GM19397 (cell line): ENCODE data around the gene ZNF831.

Experiments used
- ATAC-seq: cut with Tn5 transposase; IDR thresholded peaks from one replicate; pipeline ENCODE4 v1.9.1; 2021; ENCODE audit warnings: mild to moderate bottlenecking, moderate library complexity; ENCODE audit not compliant: unreplicated experiment

Gene ZNF831

DNA sequence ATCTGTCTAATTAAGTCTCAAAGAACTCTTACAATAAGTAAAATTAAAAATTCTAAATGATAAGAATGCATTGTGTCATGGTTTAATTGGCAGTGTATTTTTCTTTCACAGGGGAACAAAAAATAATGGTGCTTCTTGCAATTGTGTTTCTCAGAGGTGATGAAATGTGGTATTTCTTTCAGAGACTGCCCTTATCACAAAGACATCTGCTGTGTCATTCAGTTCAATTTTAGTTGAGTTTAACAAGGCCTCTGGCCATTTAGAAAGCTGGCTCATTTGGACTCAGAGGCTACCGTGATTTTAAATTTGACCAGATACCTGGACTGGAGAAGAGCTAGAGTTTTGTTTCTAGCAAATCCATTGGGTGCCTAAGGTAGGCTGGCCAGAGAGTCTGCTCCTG, 23.6 kb upstream of the ZNF831 start:
- no peak for ATAC-seq

DNA sequence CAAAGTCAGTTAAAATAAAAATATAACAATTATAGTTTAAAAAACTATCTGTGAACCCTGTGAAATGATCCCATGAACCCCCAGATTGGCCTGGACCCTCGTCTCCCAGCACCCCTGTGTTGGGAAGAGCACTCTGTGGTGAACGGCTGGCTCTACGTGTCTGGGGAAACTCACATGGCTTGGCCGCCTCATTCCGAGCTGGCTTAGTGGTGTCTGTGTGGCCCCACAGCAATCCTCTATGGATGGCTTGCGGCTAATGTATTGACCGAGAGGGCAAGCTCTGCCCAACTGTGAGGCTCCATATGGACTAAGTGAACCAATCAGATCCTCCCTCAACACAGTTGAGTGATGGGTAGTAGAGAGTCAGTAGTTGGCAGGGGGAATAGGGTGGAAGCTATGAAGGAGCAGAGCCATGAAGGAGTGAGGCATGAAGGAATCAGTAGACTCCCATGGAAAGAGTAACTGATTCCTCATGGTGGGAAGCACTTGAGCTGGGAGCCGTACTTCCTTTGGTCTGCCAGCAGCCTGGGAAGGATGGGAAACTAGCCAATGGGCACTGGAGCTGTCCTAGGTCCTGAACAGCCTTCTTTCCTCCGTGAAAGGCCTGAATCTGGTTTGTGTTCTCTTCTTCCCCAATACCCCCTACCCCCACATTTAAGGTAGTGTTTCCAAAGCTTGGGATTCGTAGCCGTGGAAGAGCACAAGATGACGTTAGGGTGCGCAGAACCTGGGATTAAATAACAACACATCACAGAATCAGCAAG, 21.6 kb upstream of the ZNF831 start:
- ATAC-seq = no peak

DNA sequence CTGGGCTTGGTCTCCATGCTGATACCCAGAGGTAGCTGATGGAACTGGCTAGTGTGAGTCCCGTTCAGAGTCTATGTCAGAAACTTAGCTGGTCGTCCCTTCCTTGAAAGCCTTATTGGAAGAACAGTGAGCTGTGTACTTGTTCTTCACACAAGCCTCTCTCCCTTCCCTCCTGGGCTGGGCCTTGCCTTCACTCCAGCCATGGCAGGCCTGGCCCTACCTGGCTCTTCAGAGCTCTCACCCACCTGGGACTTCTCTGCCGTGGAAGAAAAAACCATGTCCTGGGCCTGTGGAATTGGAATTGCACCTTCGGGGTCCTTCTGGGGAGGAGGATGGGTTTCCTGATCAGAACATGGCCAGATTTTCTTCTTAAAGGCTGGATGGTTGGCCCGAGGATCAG, 20.3 kb upstream of the ZNF831 start:
- no peak for ATAC-seq

DNA sequence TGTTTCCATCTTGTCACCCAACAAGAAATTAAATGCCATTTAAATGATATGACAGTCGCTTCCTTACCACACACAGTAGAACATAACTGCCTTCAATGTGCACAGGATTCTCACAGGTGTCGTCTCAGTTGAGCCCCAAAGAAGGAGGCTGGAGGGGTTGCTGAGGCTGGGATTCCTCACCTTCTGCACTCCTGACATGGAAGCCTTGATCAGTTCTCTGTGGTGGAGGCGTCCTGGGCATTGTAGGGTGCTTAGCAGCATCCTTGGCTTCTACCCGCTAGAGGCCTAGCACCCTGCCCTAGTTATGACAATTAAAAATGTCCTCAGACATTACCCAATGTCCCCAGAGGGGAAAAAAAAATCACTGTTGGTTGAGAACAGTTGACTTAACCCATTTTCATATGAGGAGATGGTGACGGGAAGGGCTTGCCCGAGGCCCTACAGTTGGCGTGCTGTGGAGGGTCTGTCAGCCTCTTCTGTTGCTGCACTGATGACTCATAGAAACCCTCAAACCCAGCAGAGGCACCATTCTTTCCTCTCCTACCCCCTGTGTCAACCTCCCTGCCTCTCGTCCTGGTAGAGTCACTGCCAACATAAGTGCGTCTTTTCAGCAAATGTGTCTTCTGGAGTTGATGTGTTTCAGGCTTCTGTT, 19.3 kb upstream of the ZNF831 start:
- no peak for ATAC-seq

DNA sequence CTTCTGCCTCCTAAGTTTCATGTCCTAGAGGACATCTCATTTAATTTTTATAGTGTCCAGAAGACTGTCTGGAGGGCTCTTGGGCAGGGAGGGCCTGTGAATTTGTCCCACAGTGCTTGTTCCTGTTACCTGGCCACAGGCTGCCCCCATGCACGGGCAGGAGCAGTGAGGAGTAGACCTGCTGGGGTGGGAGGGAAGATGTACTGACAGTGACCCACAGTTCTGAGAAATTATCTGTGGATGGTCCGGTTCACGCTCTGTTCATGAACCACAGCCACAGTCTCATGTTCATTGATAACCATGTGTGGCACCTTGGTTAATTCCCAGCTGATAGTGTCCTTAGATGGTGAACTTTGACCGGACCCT, 18.8 kb upstream of the ZNF831 start:
- no peak for ATAC-seq

DNA sequence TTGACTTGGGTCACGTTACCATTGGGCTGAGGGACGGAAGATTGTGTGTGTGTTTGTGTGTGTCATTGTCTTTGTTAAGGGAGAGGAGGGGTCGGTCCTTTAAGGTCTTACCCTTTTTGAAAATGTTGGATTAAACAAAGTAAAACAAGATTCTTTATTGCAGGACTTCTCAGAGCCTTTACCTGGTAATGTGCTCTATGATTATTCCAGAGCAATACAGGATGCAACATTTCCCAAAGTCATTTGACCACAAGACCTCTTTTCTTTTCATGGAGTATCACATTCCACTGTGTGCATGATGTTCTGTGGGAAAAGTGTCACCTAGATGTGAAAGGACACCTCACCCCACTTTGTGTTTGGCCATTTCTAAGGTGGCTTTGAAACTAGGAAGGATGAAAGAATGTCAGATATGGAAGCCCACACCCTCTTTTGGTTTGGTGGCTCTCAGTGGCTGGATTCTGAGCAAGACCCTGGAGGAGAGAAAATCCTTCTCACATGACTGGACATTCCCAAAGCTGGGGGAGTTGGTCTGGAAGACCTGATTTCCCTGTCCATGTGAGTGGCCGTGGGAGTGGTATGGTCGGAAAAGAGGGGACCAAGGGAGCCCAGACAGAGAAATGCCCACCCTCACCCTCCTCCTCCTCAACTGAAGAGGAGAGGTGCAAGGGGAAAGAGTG, 18.2 kb upstream of the ZNF831 start:
- ATAC-seq = no peak

DNA sequence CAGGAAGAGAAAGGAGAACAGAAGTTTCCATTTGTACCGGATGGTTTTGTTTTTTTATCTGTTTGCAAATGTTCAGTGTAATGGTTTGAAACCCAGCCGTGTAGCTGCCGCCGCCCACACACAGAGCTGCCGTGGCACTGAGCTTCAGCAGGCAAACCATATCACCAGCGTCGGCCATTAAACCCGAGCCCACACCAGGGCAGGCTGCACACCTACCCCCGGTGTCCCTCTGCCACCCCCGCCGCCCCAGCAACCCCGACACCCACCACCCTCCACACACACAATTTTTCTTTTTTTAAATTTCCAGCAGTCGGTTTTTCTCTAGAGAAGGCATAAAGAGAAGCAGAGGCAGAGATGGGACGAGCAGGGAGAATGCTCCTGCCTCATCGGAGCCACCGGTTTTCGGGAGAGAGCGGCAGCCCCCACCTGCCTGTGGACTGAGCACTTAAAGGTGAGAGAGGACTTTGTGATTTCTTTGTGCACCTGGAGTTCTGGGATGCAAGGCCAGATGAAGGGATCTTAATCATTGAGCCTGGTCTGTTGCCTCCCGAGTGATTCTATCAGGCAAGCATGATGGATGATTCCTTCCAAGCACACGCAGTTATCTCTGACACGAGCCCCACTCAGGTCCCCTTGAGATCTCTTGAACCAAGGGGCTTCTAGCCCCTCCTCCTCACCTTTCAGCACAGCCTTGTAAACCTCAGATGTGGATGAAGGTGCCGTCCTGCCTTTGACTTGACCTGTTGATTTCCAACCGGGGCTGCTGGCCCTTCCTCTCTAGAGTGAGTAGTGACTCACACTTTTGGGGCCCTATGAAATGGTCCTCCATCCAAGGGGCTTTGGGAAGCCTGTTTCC, 17.5 kb upstream of the ZNF831 start:
- no peak for ATAC-seq

DNA sequence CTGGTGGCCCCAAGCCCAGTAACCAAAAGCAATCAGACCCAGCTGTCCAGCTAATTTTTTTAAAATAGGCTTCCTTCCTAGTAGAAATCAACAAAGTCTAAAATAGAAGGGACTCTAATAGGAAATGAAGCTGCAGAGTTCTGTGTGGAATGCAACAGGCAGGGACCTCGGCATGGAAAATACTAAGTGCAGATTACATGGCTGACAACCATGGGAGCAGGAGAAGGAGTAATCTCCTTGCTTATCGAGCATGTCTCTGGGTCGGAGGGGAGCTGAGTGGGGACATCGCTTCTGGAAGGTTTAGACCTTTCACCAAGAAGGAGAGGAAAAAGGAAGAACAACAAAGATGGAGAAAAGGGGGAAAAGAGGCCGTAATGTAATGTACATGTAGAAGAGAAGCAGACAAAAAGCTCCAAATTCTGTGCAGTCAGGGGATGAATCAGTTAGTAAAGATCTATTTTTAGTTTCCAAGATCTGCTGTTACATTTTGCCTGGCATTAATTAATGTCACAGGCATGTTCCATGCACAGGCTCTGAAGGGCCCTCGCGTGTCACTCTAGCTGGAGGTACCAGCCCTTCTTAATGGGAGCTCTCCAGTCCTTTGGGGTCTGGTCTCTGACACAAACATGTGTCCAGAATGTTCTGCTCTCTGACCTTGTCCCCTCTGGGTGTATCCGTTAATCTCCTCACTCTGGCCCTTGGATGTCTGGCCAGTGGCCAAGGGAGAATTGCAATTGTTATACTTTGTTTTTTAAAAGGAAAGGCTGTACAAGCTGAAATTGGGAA, 16.6 kb upstream of the ZNF831 start:
- no peak for ATAC-seq

DNA sequence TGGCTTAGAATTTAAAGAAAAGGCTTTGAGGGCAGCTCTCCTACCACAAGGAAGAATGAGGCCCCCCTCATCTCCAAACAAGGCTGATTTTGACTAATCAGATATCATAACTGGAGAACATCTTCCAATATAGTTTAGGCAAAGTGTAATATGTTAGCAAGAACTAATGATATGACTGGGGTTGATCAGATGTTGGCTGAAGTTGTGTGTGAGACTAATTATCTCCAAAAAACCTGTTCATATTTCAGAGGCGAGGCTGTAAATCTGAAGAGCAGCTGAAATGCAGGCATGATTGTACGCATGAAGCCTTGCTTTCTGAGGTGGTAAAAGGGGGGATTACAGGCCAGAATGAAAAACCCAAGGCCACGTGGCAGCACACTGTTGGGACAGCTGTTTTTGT, 16.0 kb upstream of the ZNF831 start:
- ATAC-seq = no peak

DNA sequence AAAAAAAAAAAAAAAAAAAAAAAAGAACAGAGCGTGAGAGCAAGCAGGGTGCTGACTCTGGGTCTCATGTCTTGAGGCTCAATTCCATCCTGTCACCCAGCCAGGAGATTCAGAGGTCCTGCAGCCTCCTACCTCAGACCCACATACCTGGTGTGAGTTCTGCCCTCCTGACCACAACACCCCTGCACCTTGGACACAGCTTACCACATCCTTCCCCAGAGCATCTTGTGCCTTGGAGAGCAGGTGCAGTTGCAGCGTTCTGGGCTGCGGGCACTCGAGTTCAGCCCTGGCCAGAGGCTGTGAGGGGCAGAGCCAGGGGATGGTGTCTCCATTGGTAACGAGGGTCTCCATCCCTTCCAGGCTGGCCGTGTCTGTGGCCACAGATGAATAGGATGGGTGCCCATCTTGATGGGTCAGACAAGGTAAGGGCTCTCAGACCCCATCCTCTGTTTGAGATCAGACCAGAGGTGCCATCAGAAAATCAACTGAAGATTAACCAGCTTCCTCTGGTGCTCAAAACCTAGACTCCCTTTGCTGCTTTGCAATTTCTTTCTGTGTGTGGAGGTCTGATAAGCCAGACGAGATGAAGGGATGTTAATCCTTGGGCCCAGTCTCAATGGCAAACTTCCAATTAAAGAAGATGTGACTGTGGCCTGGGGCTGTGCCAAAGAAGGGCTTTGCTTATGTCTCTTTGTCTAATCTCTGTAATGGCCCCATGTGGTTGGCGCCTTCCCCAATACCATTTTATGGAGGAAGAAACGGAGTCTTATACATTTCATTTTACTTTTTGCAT, 14.7 kb upstream of the ZNF831 start:
- no peak for ATAC-seq

DNA sequence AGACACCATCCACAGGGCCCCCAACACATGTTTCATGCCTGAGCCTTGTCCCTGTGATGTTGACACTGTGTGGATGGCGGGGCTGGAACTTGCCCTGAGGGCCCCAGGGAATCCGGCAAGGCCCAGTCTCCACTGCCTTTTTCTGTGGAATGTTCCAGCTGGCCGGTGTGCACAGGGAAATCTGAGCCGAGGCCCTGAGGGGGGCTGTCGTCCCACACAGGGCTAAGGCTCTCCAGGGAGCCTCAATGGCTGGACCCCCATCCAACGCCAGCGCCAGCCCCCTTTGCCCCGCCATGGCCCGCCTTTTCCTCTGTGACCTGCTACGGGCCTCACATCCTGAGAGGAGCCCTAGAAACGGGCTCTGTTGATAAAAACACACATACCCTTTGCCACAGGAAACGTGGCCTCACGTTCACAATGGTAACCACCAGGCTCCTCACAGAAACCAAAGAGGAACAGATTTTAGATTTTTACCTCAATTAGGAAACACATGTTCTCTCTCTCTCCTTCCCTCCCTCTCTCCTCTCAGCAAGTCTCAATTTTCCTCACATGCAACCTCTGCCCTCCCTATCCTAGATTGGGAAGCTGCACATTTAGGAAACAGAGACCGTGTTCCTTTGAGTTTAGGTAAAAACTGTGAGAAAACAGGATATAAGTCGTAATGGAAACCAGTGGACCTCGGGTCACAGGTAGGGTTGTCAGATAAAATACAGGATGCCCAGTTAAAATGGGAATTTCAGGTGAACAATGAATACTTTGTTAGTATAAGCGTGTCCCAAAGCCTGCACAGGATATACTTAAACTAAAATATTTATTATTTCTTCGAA, 13.7 kb upstream of the ZNF831 start:
- ATAC-seq = no peak

DNA sequence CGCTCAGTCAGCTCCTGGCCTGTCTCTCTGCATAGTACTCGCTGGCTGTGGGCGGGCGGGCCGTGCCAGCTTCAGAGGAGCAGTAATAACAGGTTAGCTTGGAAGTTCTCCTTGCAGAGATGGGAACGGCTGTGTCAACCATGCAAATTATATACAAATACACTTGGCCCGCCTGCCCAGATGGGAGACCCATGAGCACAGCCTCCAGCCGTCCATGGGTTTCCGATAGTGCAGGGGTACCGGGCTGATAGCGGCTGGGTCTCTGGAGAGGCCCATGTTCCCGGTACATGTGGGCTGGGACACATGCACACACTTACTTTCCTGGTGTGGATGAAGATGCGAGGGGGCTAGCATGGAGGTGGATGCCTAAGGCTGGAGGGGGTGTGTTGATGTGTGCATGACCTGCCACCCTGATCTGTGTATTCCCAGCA, 12.8 kb upstream of the ZNF831 start:
- no peak for ATAC-seq

DNA sequence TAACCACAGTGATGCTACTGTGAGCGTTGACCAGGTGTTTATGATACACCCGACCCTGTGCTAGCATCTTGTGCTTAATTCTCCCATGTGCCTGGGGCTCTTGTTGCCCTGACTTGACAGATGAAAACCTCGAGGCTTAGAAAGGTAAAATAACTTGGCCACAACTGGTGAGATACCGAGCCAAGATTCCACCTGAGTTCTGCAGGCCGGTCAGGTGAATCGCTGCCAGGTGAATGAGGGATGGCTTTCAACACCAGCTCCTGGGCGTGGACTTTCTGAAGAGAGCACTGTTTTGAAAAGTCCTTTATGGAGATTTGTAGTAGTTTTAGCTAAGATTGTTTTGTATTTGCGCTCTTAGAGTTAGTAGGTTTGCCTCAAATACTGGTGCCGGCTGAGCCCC, 12.2 kb upstream of the ZNF831 start:
- no peak for ATAC-seq

DNA sequence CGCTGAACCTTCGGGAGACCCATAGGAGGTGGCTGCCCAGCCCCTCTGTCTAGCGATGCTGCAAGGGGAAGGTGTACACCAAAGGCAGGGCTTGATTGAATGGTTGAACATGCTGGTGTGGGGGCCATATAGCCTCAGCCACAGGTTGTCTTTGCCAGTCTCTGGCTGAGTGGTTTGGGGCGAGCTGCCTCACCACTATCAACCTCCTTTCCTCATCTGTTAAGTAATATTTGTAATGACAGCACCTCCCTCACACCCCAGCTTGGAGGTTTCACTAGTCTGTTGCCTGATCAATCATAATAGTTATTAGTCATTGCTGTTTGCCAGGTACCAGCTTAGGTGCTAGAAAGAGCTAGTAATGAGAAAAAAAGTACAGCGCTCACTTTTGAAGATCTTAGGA, 11.8 kb upstream of the ZNF831 start:
- ATAC-seq = no peak

DNA sequence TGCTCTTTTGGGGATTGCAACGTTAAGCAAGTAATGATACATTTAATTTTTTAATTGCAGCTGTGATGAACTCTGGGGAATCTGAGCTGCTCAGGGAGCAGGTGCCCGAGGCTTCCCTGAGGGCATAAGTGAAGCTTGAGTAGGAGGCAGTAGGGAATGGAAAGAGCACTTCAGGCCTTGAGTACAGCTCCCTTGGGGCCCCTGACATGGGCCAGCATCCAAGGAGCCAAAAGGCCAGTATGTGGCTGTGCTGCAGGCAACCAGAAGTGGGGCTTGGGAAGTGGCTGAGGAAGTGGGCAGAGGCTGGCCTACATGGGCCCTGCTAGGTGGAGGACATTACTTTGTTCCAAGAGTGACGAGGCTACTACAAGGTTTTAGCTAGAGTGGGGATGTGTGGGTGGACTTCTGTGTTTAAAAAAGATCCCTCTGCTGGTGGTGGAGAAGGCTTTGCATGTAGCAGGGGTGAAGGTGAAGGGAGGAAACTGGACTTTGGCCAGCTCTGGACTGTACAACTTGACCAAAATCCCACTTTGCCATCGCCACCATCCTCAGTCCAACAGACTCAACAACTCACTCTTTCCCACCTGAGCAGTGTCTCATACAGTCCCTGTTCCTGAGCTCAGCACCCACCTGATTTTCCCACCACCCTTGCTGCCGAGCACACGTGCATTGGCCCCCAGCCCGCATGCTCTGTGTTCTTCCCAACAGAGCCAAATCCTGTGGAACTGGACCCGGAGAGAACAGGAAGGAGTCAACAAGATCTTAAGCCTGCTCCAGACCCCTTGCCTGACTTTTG, 10.9 kb upstream of the ZNF831 start:
- no peak for ATAC-seq

DNA sequence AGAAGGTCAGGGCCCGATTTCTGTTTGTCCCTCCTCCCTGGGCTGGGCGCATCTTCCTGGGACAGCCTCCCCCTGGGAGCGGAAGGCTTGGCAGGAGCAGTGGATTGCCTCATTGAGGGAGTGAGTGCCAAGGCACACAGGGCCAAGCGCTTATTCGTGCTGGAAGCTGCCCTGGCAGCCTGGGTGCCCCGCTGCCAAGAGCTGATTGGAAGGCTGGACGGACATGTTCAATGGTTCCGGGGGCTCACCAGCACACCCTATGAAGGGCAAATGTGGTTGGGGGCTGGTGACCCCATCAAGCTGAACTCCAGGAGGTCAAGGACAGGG, 10.3 kb upstream of the ZNF831 start:
- ATAC-seq = no peak

DNA sequence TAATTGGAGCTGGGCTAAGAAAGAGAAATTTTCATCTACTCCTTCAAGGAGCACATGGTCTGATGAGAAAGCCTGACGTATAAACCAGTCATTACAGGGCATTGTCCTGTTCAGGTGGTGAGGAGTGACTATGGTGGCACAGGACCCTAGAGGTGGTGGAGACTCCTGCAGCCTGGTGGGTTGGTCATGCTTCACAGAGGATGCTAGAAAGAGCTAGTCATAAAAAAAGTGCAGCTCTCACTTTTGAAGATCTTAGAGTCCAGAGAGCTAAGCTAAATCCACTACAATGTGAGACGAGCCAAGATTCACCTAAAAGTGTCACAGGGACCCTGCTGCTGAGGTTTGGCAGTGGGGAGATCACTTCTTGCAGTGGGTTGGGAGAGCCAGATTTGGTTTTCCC, 9.8 kb upstream of the ZNF831 start:
- no peak for ATAC-seq

DNA sequence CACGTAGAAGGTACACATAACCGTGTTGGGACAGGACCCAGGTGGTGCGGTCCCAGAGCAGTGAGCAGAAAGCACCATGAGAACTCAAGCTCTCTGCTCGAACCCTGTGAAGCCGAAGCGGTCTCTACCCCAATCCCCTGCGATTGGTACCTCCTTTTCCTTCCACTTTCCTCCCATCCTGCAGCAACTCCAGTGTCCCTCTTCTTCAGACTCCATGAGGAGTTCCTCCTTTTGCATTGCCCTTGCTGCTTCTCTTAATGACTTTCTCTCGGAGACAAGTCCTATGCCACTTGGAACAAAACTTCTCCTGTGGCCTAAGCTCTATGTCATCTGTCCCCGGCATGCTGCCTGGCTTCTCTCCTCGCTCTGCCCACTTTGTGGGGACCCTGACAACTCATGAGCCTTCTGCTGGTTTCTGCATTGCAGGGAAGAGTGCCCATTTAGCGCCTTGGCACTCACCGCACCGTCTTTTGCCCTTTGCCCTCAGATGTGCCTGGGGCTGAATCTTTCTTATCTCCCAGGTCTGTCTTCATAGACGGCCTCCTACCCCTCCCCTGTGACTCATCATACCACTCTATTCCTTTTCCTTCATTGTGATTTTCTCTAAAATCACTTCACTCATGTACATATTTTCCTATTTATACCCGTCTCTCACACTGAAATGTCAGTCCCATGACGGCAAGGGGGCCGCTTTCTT, 9.2 kb upstream of the ZNF831 start:
- ATAC-seq = no peak
